SK-MEL-5 (cell line): ENCODE results near the gene NOTCH2NLA. TPM values are rescaled to one million over a fixed set of nuclear protein-coding genes. Genes with fewer than 3 reads are reported as not detected.
"Not testable (repeated sequence)": the region's sequence is repeated elsewhere in the genome, so short reads cannot be mapped to it uniquely, and the experiment has no call there.

Source experiments
- DNase-seq: peaks from one replicate; pipeline ENCODE4 v3.0.0-alpha.2; 2016; ENCODE audit warnings: low read depth, low spot score
- in situ Hi-C: cut with HindIII; loops from 2 replicates; pipeline ENCODE4 v1.10.0; 2016; ENCODE audit warnings: low sequenced_read_pairs, high pct_unique_total_duplicates, low pct_unique_long_range_greater_than_20kb
- total RNA-seq: library from RNA; depleted of rRNA; stranded (reverse); fragments of >200 nt; shearing (Covaris generic); gene quantifications from 2 replicates; pipeline ENCODE4 v1.2.3, GENCODE V29; 2014; rRNA removed

The NOTCH2NLA gene
- total RNA-seq, 1 experiment from 2014 or later: 37.2 TPM

- DNase-seq, in situ Hi-C loops: not testable (repeated sequence)
Observed at GRCh38 chr1:146236026-146236601, 7.3 kb upstream of the NOTCH2NLA start.

- in situ Hi-C loops, DNase-seq: not testable (repeated sequence)
Observed at GRCh38 chr1:146228144-146228682, 608 bp downstream of the NOTCH2NLA start.

GRCh38 chr1:146174531-146174930, 54.3 kb downstream of the NOTCH2NLA start:
- DNase-seq, in situ Hi-C loops: not testable (repeated sequence)

- in situ Hi-C loops, DNase-seq: not testable (repeated sequence)
Observed at GRCh38 chr1:146167740-146168139, 61.1 kb downstream of the NOTCH2NLA start.

GRCh38 chr1:146167273-146167672, 61.5 kb downstream of the NOTCH2NLA start:
- in situ Hi-C loops, DNase-seq: not testable (repeated sequence)

GRCh38 chr1:146144465-146144864, 84.4 kb downstream of the NOTCH2NLA start, which contains the start of gene NBPF10:
Gene NBPF10 (minus strand): TSS chr1:146144804. CDS start chr1:146144769, 35 bp downstream.
- DNase-seq, in situ Hi-C loops: not testable (repeated sequence)

Other genes with a start within 250 kb of the NOTCH2NLA start
- gene TXNIP, start 232.4 kb downstream of the NOTCH2NLA start, total RNA-seq: 10.6 and 11.2 TPM in 2 replicates
- not detected in 2 replicates for gene HJV, start 207.3 kb downstream of the NOTCH2NLA start, total RNA-seq
- 0.69 TPM in 2 replicates for gene NBPF10, start 84.2 kb downstream of the NOTCH2NLA start, total RNA-seq